ENCODE measurements around the gene GAN.

GAN gene

GRCh38 chr16:81388357-81388756 is 73.6 kb downstream of the GAN start:
- Mint-ChIP-seq H3K36me3 (ENCODE audit: low read depth) (peaks cover 29% of the 10 kb centered on the region), H3K4me1 (no peaks in the 10 kb centered on the region), H3K27ac (no peak overlapping the region), H3K9me3 (peaks cover under 1% of the 10 kb centered on the region), H3K4me3 (no peak overlapping the region), H3K27me3 (ENCODE audit: low read depth) (no peaks in the 10 kb centered on the region)
- TF ChIP-seq, protein P1, sequence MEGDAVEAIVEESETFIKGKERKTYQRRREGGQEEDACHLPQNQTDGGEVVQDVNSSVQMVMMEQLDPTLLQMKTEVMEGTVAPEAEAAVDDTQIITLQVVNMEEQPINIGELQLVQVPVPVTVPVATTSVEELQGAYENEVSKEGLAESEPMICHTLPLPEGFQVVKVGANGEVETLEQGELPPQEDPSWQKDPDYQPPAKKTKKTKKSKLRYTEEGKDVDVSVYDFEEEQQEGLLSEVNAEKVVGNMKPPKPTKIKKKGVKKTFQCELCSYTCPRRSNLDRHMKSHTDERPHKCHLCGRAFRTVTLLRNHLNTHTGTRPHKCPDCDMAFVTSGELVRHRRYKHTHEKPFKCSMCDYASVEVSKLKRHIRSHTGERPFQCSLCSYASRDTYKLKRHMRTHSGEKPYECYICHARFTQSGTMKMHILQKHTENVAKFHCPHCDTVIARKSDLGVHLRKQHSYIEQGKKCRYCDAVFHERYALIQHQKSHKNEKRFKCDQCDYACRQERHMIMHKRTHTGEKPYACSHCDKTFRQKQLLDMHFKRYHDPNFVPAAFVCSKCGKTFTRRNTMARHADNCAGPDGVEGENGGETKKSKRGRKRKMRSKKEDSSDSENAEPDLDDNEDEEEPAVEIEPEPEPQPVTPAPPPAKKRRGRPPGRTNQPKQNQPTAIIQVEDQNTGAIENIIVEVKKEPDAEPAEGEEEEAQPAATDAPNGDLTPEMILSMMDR (IDR thresholded peaks at IDR 0.05; ENCODE audit: unreplicated experiment in 3 of 3) = no peak

GRCh38 chr16:81390840-81391239 is 76.1 kb downstream of the GAN start:
- H3K36me3 Mint-ChIP-seq (ENCODE audit: low read depth) = peaks cover 29% of the 10 kb centered on the region
- H3K4me1 Mint-ChIP-seq = no peaks in the 10 kb centered on the region
- H3K27me3 Mint-ChIP-seq (ENCODE audit: low read depth) = no peaks in the 10 kb centered on the region
- no peak overlapping the region for H3K4me3 Mint-ChIP-seq
- TF ChIP-seq, protein P1 (IDR thresholded peaks at IDR 0.05; ENCODE audit: unreplicated experiment in 3 of 3) = no peak
- H3K27ac Mint-ChIP-seq = no peak overlapping the region
- H3K9me3 Mint-ChIP-seq = peaks cover 3% of the 10 kb centered on the region

- Mint-ChIP-seq H3K4me3 (no peak overlapping the region), H3K27me3 (ENCODE audit: low read depth) (no peaks in the 10 kb centered on the region), H3K9me3 (peaks cover 3% of the 10 kb centered on the region), H3K4me1 (no peaks in the 10 kb centered on the region), H3K27ac (no peak overlapping the region), H3K36me3 (ENCODE audit: low read depth) (peaks cover 20% of the 10 kb centered on the region)
- TF ChIP-seq, protein P1 (IDR thresholded peaks at IDR 0.05; ENCODE audit: unreplicated experiment in 3 of 3) = no peak
These were observed 77.2 kb downstream of the GAN start for GRCh38 chr16:81392011-81392410.

DNA sequence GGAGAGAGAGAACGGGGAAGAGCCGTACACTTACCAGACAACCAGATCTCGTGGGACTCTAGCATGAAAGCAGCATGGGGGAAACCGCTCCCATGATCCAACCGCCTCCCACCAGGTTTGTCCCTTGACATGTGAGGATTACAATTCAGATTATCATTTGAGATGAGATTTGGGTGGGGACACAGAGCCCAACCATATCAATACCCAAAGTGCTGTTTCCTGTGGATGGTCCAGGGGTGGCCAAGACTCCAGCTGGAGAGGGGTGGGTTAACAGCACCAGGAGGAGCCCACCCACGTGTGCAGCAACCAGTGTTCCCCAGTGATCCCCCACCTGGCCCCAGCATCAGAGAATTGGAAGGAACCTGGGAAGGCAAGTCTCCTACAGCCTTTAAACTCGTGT is 79.7 kb downstream of the GAN start:
- Mint-ChIP-seq H3K9me3 (peaks cover 3% of the 10 kb centered on the region), H3K27me3 (ENCODE audit: low read depth) (no peaks in the 10 kb centered on the region), H3K27ac (no peak overlapping the region), H3K4me1 (no peaks in the 10 kb centered on the region), H3K4me3 (no peak overlapping the region), H3K36me3 (ENCODE audit: low read depth) (peaks cover 14% of the 10 kb centered on the region)
- TF ChIP-seq, protein P1 (IDR thresholded peaks at IDR 0.05; ENCODE audit: unreplicated experiment in 3 of 3) = no peak

DNA sequence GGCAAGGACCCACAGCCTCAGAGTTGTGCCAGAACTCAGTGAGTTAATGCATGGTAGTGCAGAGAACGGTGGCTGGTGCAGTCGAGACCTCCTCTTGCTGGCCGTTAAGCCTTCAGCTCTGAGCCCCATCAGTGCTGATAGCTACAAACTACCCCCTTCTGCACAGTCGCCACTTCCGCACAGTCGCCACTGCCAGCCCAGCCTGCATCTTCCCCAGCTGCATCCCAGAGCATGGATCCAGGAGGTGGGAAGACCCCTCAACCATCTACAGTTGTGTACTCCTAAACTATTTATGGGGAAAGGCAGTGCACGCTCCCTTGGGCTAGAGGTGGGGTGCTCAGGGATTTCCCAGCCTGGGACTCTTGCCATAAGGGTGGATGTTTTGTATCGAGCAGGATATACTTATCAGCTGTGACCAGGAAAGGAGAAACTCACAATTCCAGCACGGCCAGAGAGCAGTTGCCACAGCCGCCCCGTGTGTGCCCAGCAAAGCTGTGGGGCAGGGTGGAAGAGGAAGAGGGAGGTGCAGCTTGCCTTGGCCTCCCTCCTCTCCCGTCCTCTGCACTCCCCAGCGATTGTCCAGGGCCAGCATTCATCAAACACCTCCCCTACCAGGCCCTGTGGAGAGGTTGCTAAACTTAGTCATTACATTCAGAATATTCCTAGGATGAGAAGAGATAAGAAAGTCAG is 80.3 kb downstream of the GAN start:
- Mint-ChIP-seq H3K9me3 (peaks cover 3% of the 10 kb centered on the region), H3K27ac (no peak overlapping the region), H3K36me3 (ENCODE audit: low read depth) (peaks cover 10% of the 10 kb centered on the region), H3K4me3 (no peak overlapping the region), H3K27me3 (ENCODE audit: low read depth) (no peaks in the 10 kb centered on the region), H3K4me1 (no peaks in the 10 kb centered on the region)
- TF ChIP-seq, protein P1 (IDR thresholded peaks at IDR 0.05; ENCODE audit: unreplicated experiment in 3 of 3) = no peak
